Esophagus (tissue), 2 donors: ENCODE results near the gene NUP133. TPM values are rescaled to one million over a fixed set of nuclear protein-coding genes. Genes with fewer than 3 reads are reported as not detected.
"Not testable (repeated sequence)": the region's sequence is repeated elsewhere in the genome, so short reads cannot be mapped to it uniquely, and the experiment has no call there.

Experiments
- H3K27ac ChIP-seq, 2 donors: one replicate each; pipeline ENCODE4 v1.5.1; 2013; ENCODE audit warnings: low read depth in 2 of 2, mild to moderate bottlenecking in 2 of 2, inconsistent platforms in 1 of 2, low read length in 1 of 2, moderate library complexity in 1 of 2
- H3K27me3 ChIP-seq, 2 donors: one replicate each; pipeline ENCODE4 v1.6.1; 2013; ENCODE audit warnings: low read length in 2 of 2, control low read depth in 1 of 2, mild to moderate bottlenecking in 1 of 2; ENCODE audit not compliant: insufficient read depth in 2 of 2, control insufficient read depth in 1 of 2
- H3K36me3 ChIP-seq, 2 donors: one replicate each; pipeline ENCODE4 v1.6.1; 2013; ENCODE audit warnings: low read length in 1 of 2; ENCODE audit not compliant: control insufficient read depth in 2 of 2, insufficient read depth in 2 of 2
- H3K4me1 ChIP-seq, 2 donors: one replicate each; pipeline ENCODE4 v1.6.1; 2013; ENCODE audit warnings: low read length in 1 of 2; ENCODE audit not compliant: control insufficient read depth in 2 of 2, insufficient read depth in 2 of 2
- H3K4me3 ChIP-seq, 2 donors: one replicate each; pipeline ENCODE4 v1.5.1; 2013; ENCODE audit warnings: low read length in 2 of 2, mild to moderate bottlenecking in 2 of 2, low read depth in 1 of 2, moderate library complexity in 1 of 2
- H3K9me3 ChIP-seq, 2 donors: one replicate each; pipeline ENCODE4 v1.6.1; 2013; ENCODE audit warnings: mild to moderate bottlenecking in 2 of 2, low read depth in 1 of 2, low read length in 1 of 2, moderate library complexity in 1 of 2; ENCODE audit not compliant: control insufficient read depth in 2 of 2, insufficient read depth in 1 of 2
- WGBS, 2 donors: extraction: QIAGEN DNeasy Blood & Tissue Kit; methylation state at CpG; one replicate each; pipeline ENCODE4 v1.1.7; 2013; 5-methylcytosine and 5-hydroxymethylcytosine counted together
- polyA plus RNA-seq, 2 donors: library from polyadenylated mRNA; stranded (reverse); fragments of 200-250 nt; gene quantifications; one replicate each; pipeline ENCODE4 v1.2.3, GENCODE V29; 2013
- donor health status: healthy with polysubstance abuse.
- donor health status: Bipolar disorder and iron deficiency.

Gene NUP133
- polyA plus RNA-seq, 2 donors: 7.3 to 9.9 TPM

DNA sequence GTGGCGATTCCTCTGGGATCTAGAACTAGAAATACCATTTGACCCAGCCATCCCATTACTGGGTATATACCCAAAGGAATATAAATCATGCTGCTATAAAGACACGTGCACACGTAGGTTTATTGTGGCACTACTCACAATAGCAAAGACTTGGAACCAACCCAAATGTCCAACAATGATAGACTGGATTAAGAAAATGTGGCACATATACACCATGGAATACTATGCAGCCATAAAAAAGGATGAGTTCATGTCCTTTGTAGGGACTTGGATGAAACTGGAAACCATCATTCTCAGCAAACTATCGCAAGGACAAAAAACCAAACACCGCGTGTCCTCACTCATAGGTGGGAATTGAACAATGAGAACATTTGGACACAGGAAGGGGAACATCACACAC is 3.5 kb upstream of the NUP133 start:
- not testable (repeated sequence) for H3K4me1 ChIP-seq, H3K36me3 ChIP-seq, H3K27ac ChIP-seq, H3K9me3 ChIP-seq, H3K27me3 ChIP-seq, H3K4me3 ChIP-seq
- 90 to 91% methylated on average over 6 of the region's 6 CpGs for WGBS, 2 donors

DNA sequence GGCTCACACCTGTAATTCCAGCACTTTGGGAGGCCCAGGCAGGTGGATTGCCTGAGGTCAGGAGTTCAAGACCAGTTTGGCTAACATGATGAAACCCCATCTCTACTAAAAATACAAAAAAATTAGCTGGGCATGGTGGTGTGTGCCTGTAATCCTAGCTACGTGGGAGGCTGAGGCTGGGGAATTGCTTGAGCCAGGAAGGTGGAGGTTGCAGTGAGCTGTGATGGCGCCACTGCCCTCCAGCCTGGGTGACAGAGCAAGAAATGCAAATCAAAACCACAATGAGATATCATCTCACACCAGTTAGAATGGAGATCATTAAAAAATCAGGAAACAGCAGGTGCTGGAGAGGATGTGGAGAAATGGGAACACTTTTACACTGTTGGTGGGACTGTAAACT is 3.1 kb upstream of the NUP133 start:
- H3K9me3 ChIP-seq, H3K27me3 ChIP-seq, H3K36me3 ChIP-seq, H3K4me1 ChIP-seq, H3K4me3 ChIP-seq, H3K27ac ChIP-seq: not testable (repeated sequence)
- 85% methylated on average over 2 of the region's 2 CpGs for WGBS, 2 donors

DNA sequence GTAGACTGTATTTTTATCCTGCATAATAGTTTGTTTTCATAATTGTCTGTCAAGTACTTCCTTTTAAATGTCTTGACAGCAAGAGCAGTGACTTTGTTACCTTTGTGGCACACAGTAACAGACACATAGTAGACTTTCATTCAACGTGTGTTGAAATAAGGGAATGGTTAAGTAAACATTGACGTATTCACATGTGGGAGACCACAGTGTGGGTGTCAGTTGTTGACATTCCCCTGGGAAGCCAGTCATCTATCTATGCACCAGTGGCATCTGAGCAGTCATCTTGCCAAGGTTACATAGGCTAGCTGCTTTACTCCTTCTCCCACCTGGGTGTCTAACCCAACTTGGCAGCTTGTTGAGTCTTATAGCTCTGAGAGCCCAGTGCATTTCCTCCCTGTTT is 1.4 kb upstream of the NUP133 start:
- 59 to 71% methylated on average over 2 of the region's 2 CpGs for WGBS, 2 donors
- Histone ChIP-seq H3K36me3 (peaks cover 0 to 2% of the 10 kb centered on the region in 2 donors), H3K27me3 (no peaks in the 10 kb centered on the region), H3K4me3 (no peak overlapping the region), H3K9me3 (no peaks in the 10 kb centered on the region), H3K27ac (no peak overlapping the region), H3K4me1 (peaks cover 0 to 4% of the 10 kb centered on the region in 2 donors)

DNA sequence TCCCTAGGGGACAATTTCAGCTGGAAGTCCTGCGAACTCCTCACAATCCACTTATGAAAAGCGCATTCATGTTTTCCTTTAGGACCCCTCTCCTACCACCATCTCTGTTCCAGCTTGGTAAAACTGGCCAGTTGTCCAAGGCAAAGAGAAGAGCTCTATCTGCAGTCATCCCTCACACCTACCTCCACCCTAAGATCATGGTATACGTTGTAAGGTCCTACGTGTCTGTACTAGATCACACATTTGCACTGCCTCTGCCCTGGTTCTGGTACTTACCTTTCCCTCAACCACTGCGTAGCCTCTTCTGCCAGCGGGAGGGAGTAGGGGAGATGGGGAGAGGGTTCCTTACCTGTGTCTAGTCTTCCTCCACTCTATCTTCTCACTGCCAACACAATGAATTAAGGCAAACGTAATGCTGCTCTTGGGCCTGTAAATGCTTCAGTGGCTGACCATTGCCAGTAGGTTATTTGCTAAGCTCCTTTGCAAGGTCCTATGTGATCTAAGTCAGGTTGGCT is 739 bp upstream of the NUP133 start:
- Histone ChIP-seq H3K9me3 (no peaks in the 10 kb centered on the region), H3K27me3 (no peaks in the 10 kb centered on the region), H3K27ac (peak overlapping the region; percentile 93 to 99), H3K36me3 (peaks cover 0 to 2% of the 10 kb centered on the region in 2 donors), H3K4me1 (peaks cover 0 to 4% of the 10 kb centered on the region in 2 donors), H3K4me3 (peak overlapping the region; percentile 65 to 88)
- 75 to 80% methylated on average over 7 of the region's 7 CpGs for WGBS, 2 donors

DNA sequence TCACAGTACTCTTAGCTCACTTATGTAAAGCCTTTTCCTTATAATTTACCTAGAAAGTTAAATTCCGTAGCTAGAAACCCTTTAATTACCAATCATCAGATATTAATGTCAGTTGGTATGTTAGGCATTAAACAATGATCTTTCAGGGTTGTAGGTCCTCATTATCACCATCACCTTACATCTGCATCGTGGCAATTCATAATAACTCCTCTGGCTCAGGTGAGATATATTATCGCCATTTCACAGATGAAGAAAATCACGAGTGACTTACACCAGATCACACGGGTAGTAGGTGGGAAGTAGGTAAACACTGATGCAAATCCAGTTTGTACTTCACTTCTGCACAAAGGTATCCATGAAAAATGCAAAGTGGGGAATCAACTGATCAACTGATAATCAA is 639 bp downstream of the NUP133 start:
- peaks cover 0 to 4% of the 10 kb centered on the region in 2 donors for H3K4me1 ChIP-seq
- 4 to 6% methylated on average over 5 of the region's 5 CpGs for WGBS, 2 donors
- peak overlapping the region; percentile 90 to 99 for H3K27ac ChIP-seq
- H3K36me3 ChIP-seq: peaks cover 0 to 2% of the 10 kb centered on the region in 2 donors
- peak overlapping the region; percentile 65 to 88 for H3K4me3 ChIP-seq
- H3K9me3 ChIP-seq: no peaks in the 10 kb centered on the region
- no peaks in the 10 kb centered on the region for H3K27me3 ChIP-seq

DNA sequence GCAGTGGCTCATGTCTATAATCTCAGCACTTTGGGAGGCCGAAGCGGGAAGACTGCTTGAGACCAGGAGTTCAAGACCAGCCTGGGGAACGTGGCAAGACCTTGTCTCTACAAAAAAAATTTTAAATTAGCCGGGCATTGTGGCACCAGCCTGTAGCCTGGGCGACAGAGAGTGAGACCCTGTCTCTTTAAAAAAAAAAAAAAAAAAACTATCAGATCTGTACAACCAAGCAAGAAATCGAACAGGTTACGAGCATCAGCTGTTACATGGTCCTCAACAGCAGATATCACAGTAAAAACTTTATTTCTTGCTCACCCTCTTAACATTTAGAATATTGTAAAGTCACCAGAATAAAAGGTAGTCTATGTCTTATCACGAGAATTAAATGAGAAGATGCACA is 1.5 kb downstream of the NUP133 start:
- WGBS, 2 donors: 76 to 81% methylated on average over 8 of the region's 8 CpGs
- Histone ChIP-seq H3K27ac (no peak overlapping the region), H3K4me1 (peaks cover 0 to 4% of the 10 kb centered on the region in 2 donors), H3K36me3 (peaks cover 0 to 2% of the 10 kb centered on the region in 2 donors), H3K4me3 (no peak overlapping the region), H3K9me3 (no peaks in the 10 kb centered on the region), H3K27me3 (no peaks in the 10 kb centered on the region)

DNA sequence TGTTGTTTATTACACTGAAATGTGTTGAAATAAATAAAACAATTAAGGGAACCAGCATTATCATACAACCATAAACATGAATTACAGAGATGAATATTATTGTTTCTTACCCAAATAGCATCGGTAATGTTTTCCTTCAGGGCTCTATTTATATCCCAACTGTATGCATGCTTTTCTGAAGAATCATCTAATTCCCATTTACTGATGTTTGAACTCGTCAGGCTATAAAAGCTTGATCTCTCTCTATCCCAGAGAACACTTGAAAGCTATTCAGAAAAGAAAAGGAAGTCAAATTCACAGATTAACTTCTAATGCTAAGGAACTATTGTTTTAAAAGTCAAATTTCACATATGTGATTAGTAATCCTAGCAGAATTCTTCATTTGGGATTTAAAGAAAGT is 12.4 kb downstream of the NUP133 start:
- Histone ChIP-seq H3K4me1 (no peaks in the 10 kb centered on the region), H3K36me3 (peaks cover 12 to 15% of the 10 kb centered on the region in 2 donors)

DNA sequence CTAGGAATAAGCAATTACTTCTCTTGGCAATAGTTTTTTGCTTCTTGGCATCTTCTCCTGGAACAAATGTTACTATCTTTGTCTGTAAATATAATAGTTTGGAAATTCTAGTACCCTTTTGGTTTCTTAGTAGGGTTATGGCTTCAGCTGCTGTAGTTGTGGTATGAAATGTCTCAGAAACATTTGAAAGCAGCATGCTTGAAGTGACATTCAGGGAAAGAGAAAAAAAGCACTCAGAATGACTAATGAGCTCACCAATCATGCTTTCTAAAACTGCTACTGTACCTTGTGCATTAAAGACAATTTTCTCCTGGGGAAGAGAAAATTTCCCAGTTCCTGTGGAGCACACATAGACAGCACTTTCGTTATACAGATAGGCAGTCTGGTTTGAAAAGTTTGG is 21.0 kb downstream of the NUP133 start:
- WGBS, 2 donors: 95 to 100% methylated on average over 1 of the region's 1 CpG
- no peaks in the 10 kb centered on the region for H3K27me3 ChIP-seq
- peaks cover 9 to 22% of the 10 kb centered on the region in 2 donors for H3K36me3 ChIP-seq
- H3K4me3 ChIP-seq: no peak overlapping the region
- H3K4me1 ChIP-seq: no peaks in the 10 kb centered on the region
- H3K27ac ChIP-seq: no peak overlapping the region
- no peaks in the 10 kb centered on the region for H3K9me3 ChIP-seq

More for the DNA sequence above, 12.4 kb downstream of the NUP133 start:
- 85 to 94% methylated on average over 2 of the region's 2 CpGs for WGBS, 2 donors
- H3K27ac ChIP-seq: no peak overlapping the region
- H3K9me3 ChIP-seq: no peaks in the 10 kb centered on the region
- H3K27me3 ChIP-seq: no peaks in the 10 kb centered on the region
- no peak overlapping the region for H3K4me3 ChIP-seq

DNA sequence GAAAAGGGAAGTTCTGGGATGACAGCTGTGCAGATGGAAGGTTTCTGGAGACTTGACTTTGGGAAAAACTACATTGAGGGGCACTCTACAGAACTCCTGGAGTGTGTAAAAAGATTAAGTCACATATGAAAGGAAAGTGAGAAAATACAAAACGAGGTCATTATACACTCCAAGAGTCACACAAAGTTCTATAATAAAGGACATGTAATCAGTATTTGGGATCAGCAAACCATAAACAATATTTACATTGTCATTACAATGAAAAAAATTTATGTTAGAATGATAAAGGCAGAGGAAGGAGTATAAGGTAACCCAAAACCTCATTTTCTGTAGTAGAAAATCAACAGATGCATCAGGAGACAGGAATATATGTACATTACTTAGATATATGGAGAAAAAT is 22.8 kb downstream of the NUP133 start:
- Histone ChIP-seq H3K27me3 (no peaks in the 10 kb centered on the region), H3K36me3 (peaks cover 13 to 17% of the 10 kb centered on the region in 2 donors), H3K4me1 (no peaks in the 10 kb centered on the region), H3K9me3 (no peaks in the 10 kb centered on the region), H3K4me3 (no peak overlapping the region), H3K27ac (no peak overlapping the region)
- 90 to 91% methylated on average over 1 of the region's 1 CpG for WGBS, 2 donors

DNA sequence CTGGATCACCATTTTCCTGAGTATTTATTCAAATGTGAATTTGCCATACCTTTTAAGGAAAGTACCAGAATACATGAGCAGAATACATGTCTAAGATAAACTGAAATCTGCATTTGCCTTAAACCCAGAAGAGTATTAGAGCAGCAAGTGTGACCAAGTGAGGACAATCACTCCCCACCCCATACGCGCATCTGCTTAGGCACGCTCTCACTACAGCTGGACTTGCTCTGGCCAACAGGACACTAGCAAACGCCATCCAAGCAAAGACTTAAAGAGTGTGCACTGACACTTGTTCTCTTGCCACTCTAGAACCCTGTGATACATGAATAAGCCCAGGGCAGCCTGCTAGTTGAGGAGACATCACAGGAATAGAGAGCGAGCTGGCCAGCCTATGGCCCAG is 25.6 kb downstream of the NUP133 start:
- no peak overlapping the region for H3K4me3 ChIP-seq
- no peaks in the 10 kb centered on the region for H3K9me3 ChIP-seq
- WGBS, 2 donors: 93 to 94% methylated on average over 5 of the region's 5 CpGs
- no peaks in the 10 kb centered on the region for H3K4me1 ChIP-seq
- H3K27ac ChIP-seq: no peak overlapping the region
- peaks cover 10 to 15% of the 10 kb centered on the region in 2 donors for H3K36me3 ChIP-seq
- no peaks in the 10 kb centered on the region for H3K27me3 ChIP-seq
